ENCODE results near the gene TRIM47. TPM values are rescaled to one million over a fixed set of nuclear protein-coding genes. Genes with fewer than 3 reads are reported as not detected.
A peak's percentile ranks its signal among the peaks of the same experiment; 100 is the strongest.

TRIM47 gene
- total RNA-seq, 6 experiments from 2014 or later = 1.0 to 2.3 (median 1.5) TPM

GRCh38 chr17:75849279-75849646, 29.1 kb downstream of the TRIM47 start:
- no peak for TF ChIP-seq CTCF (IDR thresholded peaks at IDR 0.05)
- H3K27ac Mint-ChIP-seq = no peak overlapping the region
- H3K4me1 Mint-ChIP-seq (ENCODE audit: low read depth) = peaks cover 5% of the 10 kb centered on the region
- no peaks in the 10 kb centered on the region for H3K27me3 Mint-ChIP-seq (ENCODE audit: insufficient read depth)
- peaks cover 8% of the 10 kb centered on the region for H3K36me3 Mint-ChIP-seq (ENCODE audit: low read depth)
- no peak for DNase-seq
- H3K9me3 Mint-ChIP-seq = no peaks in the 10 kb centered on the region
- H3K4me3 Mint-ChIP-seq = no peak overlapping the region

GRCh38 chr17:75848523-75849278, 29.7 kb downstream of the TRIM47 start:
- Mint-ChIP-seq H3K4me1 (ENCODE audit: low read depth) (peaks cover 5% of the 10 kb centered on the region), H3K36me3 (ENCODE audit: low read depth) (peaks cover 8% of the 10 kb centered on the region), H3K9me3 (no peaks in the 10 kb centered on the region), H3K27ac (no peak overlapping the region), H3K4me3 (no peak overlapping the region), H3K27me3 (ENCODE audit: insufficient read depth) (no peaks in the 10 kb centered on the region)
- peak; percentile 81 for TF ChIP-seq CTCF (IDR thresholded peaks at IDR 0.05)
- peak; percentile 9 for DNase-seq

- no peaks in the 10 kb centered on the region for H3K27me3 Mint-ChIP-seq (ENCODE audit: insufficient read depth)
- no peak overlapping the region for H3K27ac Mint-ChIP-seq
- H3K36me3 Mint-ChIP-seq (ENCODE audit: low read depth) = peaks cover 8% of the 10 kb centered on the region
- DNase-seq = no peak
- H3K9me3 Mint-ChIP-seq = no peaks in the 10 kb centered on the region
- no peak overlapping the region for H3K4me3 Mint-ChIP-seq
- TF ChIP-seq CTCF (IDR thresholded peaks at IDR 0.05) = no peak
- H3K4me1 Mint-ChIP-seq (ENCODE audit: low read depth) = peaks cover 5% of the 10 kb centered on the region
Observed at GRCh38 chr17:75847614-75848522, 30.5 kb downstream of the TRIM47 start.

- peaks cover 8% of the 10 kb centered on the region for H3K36me3 Mint-ChIP-seq (ENCODE audit: low read depth)
- no peaks in the 10 kb centered on the region for H3K27me3 Mint-ChIP-seq (ENCODE audit: insufficient read depth)
- no peak for DNase-seq
- no peak overlapping the region for H3K4me3 Mint-ChIP-seq
- H3K4me1 Mint-ChIP-seq (ENCODE audit: low read depth) = peaks cover 5% of the 10 kb centered on the region; the same call in 1 of the 2 replicates
- no peak overlapping the region for H3K27ac Mint-ChIP-seq
- no peaks in the 10 kb centered on the region for H3K9me3 Mint-ChIP-seq
- TF ChIP-seq CTCF (IDR thresholded peaks at IDR 0.05) = no peak
Observed at GRCh38 chr17:75846692-75847613, 31.4 kb downstream of the TRIM47 start.

All from HFFc6 (cell line).